ENCODE results near the gene TYSND1. TPM values are rescaled to one million over a fixed set of nuclear protein-coding genes. Genes with fewer than 3 reads are reported as not detected.

Gene TYSND1
- total RNA-seq, 1 donor: 9.7 TPM

- no peak overlapping the region for H3K4me3 ChIP-seq (ENCODE audit: low read depth, low read length)
- peak; percentile 80 for TF ChIP-seq CTCF (IDR thresholded peaks at IDR 0.05; ENCODE audit: insufficient read depth, low read length)
- DNase-seq (ENCODE audit: low read depth): peak; percentile 34
Observed at GRCh38 chr10:70115948-70116682, 30.4 kb downstream of the TYSND1 start.

GRCh38 chr10:70114902-70115301 is 31.6 kb downstream of the TYSND1 start:
- no peak overlapping the region for H3K4me3 ChIP-seq (ENCODE audit: low read depth, low read length)
- no peak for DNase-seq (ENCODE audit: low read depth)
- TF ChIP-seq CTCF (IDR thresholded peaks at IDR 0.05; ENCODE audit: insufficient read depth, low read length): no peak

- DNase-seq (ENCODE audit: low read depth): no peak
- no peak overlapping the region for H3K4me3 ChIP-seq (ENCODE audit: low read depth, low read length)
- no peak for TF ChIP-seq CTCF (IDR thresholded peaks at IDR 0.05; ENCODE audit: insufficient read depth, low read length)
Observed at GRCh38 chr10:70112071-70112470, 34.4 kb downstream of the TYSND1 start.

- H3K4me3 ChIP-seq (ENCODE audit: low read depth, low read length): no peak overlapping the region
- TF ChIP-seq CTCF (IDR thresholded peaks at IDR 0.05; ENCODE audit: insufficient read depth, low read length): no peak
- DNase-seq (ENCODE audit: low read depth): no peak
Observed at GRCh38 chr10:70111496-70111895, 35.0 kb downstream of the TYSND1 start.

- TF ChIP-seq CTCF (IDR thresholded peaks at IDR 0.05; ENCODE audit: insufficient read depth, low read length): no peak
- no peak overlapping the region for H3K4me3 ChIP-seq (ENCODE audit: low read depth, low read length)
- no peak for DNase-seq (ENCODE audit: low read depth)
Observed at GRCh38 chr10:70109064-70109729, 37.3 kb downstream of the TYSND1 start.

- TF ChIP-seq CTCF (IDR thresholded peaks at IDR 0.05; ENCODE audit: insufficient read depth, low read length): peak; percentile 47
- no peak for DNase-seq (ENCODE audit: low read depth)
- H3K4me3 ChIP-seq (ENCODE audit: low read depth, low read length): no peak overlapping the region
Observed at GRCh38 chr10:70106958-70107791, 39.3 kb downstream of the TYSND1 start.

Data from fibroblast of the aortic adventitia (primary cell).